Adrenal gland (tissue), 12 donors: ENCODE data around the gene ARHGEF40. TPM values are rescaled to one million over a fixed set of nuclear protein-coding genes. Genes with fewer than 3 reads are reported as not detected.
A peak's percentile ranks its signal among the peaks of the same experiment; 100 is the strongest.

ENCODE experiments used
- DNase-seq, 7 donors: peaks; one replicate each; pipeline ENCODE4 v3.0.0-alpha.2; 2019 to 2020
- H3K27ac ChIP-seq, 5 donors: fragments of 200-600 bp; sonication (generic) in 4 of 5; 1 replicate in 3 of 5; 2 replicates in 2 of 5; pipeline versions ENCODE4 v1.5.1 to v1.8.0; 2016 to 2020; ENCODE audit warnings: mild to moderate bottlenecking in 1 of 5
- H3K27me3 ChIP-seq: fragments of 200-600 bp; 2 replicates; pipeline ENCODE4 v1.8.0; 2021
- H3K36me3 ChIP-seq, 2 donors: fragments of 200-600 bp; replicated peaks in 1 of 2; 1 replicate in 1 of 2; 2 replicates in 1 of 2; pipeline versions ENCODE4 v1.5.1 to v1.8.0; 2018 to 2022
- H3K4me1 ChIP-seq, 2 donors: fragments of 200-600 bp; replicated peaks in 1 of 2; 1 replicate in 1 of 2; 2 replicates in 1 of 2; pipeline versions ENCODE4 v1.5.1 to v1.8.0; 2018 to 2021
- H3K4me3 ChIP-seq, 4 donors: fragments of 200-600 bp; sonication (generic) in 3 of 4; one replicate each; pipeline ENCODE4 v1.5.1; 2016 to 2018
- H3K9me3 ChIP-seq, 3 donors: fragments of 200-600 bp; sonication (generic) in 1 of 3; replicated peaks in 1 of 3; 1 replicate in 2 of 3; 2 replicates in 1 of 3; pipeline versions ENCODE4 v1.5.1 to v1.8.0; 2016 to 2021
- CTCF ChIP-seq, 6 experiments: fragments of 450-650 bp in 4 of 6; fragments of 200-600 bp in 2 of 6; sonication (generic) in 1 of 6; IDR thresholded peaks; 1 replicate in 5 of 6; 2 replicates in 1 of 6; pipeline versions ENCODE4 v1.5.1 to v1.8.0; 2016 to 2021; ENCODE audit warnings: antibody characterized with exemption in 6 of 6, mild to moderate bottlenecking in 2 of 6, moderate library complexity in 1 of 6
- POLR2A ChIP-seq, 2 donors: fragments of 450-650 bp; IDR thresholded peaks; one replicate each; pipeline ENCODE4 v1.6.1; 2017; ENCODE audit warnings: antibody characterized with exemption in 2 of 2, mild to moderate bottlenecking in 2 of 2, moderate library complexity in 1 of 2
- WGBS, 4 donors: extraction: QIAGEN DNeasy Blood & Tissue Kit in 2 of 4; methylation state at CpG; one replicate each; pipeline versions ENCODE4 v1.1.5 to v1.1.7; 2013 to 2017; 5-methylcytosine and 5-hydroxymethylcytosine counted together
- intact Hi-C, 2 donors: fragments of 100-400 bp; cut with DNase I; formaldehyde crosslinking; loops; one replicate each; pipeline versions ENCODE4 v1.14.1 to v1.15.0; 2022 to 2023
- polyA plus RNA-seq, 3 donors: library from polyadenylated mRNA; stranded (reverse); fragments of 200-250 nt in 2 of 3; fragments of 350-450 nt in 1 of 3; fragmentation: Illumina TruSeq in 1 of 3; extraction: RNeasy Lipid Tissue Mini Kit (QIAGEN cat#74804) in 1 of 3; gene quantifications; one replicate each; pipeline ENCODE4 v1.2.3, GENCODE V29; 2013 to 2014
- total RNA-seq, 9 donors: library from RNA; depleted of rRNA in 4 of 9; stranded (reverse); fragments of >200 nt in 4 of 9; fragments of 120-200 nt in 1 of 9; fragmentation: NEBNext Ultra II Directional in 1 of 9; extraction: Animal tissue kit (Norgen Biotek cat#: 25700) in 1 of 9; gene quantifications; one replicate each; pipeline versions ENCODE4 v1.1.0 to v1.2.4, GENCODE V29; 2013 to 2023
- donor health status: healthy with polysubstance abuse.
- donor health status: Bipolar disorder and iron deficiency.
- donor health status: DM: yes; HTN: yes; CAD: no.
- donor health status: DM: no; HTN: no; CAD: no.
- donor health status: DM: no; HTN: no; CAD: no.
- donor health status: DM: yes; HTN: yes; CAD: no.

Gene ARHGEF40
- total and polyA plus RNA-seq, 12 donors, result 48.7 to 258 (median 134) TPM

- H3K36me3 ChIP-seq, result peaks cover 0 to 17% of the 10 kb centered on the region in 2 donors
- peaks cover 25 to 29% of the 10 kb centered on the region in 2 donors for H3K4me1 ChIP-seq
- peak overlapping the region in 2 of 4 donors; percentile 67 to 88 for H3K4me3 ChIP-seq
- DNase-seq, result peak in 2 of 7 donors; percentile 35 to 36
- H3K27ac ChIP-seq, result peak overlapping the region in 4 of 5 donors; percentile 19 to 93 (median 88)
- TF ChIP-seq CTCF (IDR thresholded peaks at IDR 0.05) (no peak), POLR2A (IDR thresholded peaks at IDR 0.05) (no peak)
- no peaks in the 10 kb centered on the region for H3K27me3 ChIP-seq
- H3K9me3 ChIP-seq, result no peaks in the 10 kb centered on the region
- 10 to 20% (median 16%) methylated on average over 21 to 40 of the region's 40 CpGs for WGBS, 4 donors
- intact Hi-C loops, result loop anchor here in 1 of 2 donors (2.0 kb wide), 1 partner anchor 23 kb away; no protein-coding TSS in a partner anchor
These were observed 569 bp upstream of the ARHGEF40 start for GRCh38 chr14:21069388-21070082.

GRCh38 chr14:21070610-21071224 lies 613 bp downstream of the ARHGEF40 start:
- Histone ChIP-seq H3K27me3 (no peaks in the 10 kb centered on the region), H3K9me3 (no peaks in the 10 kb centered on the region), H3K4me1 (peaks cover 25 to 29% of the 10 kb centered on the region in 2 donors), H3K4me3 (peak overlapping the region; percentile 14 to 88 (median 58)), H3K36me3 (peaks cover 0 to 29% of the 10 kb centered on the region in 2 donors), H3K27ac (peak overlapping the region; percentile 43 to 93 (median 85))
- TF ChIP-seq POLR2A (IDR thresholded peaks at IDR 0.05), result no peak
- intact Hi-C loops, result no loop called here
- 0 to 1% (median 1%) methylated on average over 20 to 23 of the region's 23 CpGs for WGBS, 4 donors
- DNase-seq, result peak; percentile 43 to 65 (median 55)

- peak overlapping the region; percentile 49 to 88 (median 62) for H3K4me3 ChIP-seq
- H3K27ac ChIP-seq, result peak overlapping the region; percentile 43 to 93 (median 85)
- H3K9me3 ChIP-seq, result no peaks in the 10 kb centered on the region
- intact Hi-C loops, result no loop called here
- peak in 1 of 6 experiments; percentile 16 for TF ChIP-seq CTCF (IDR thresholded peaks at IDR 0.05)
- TF ChIP-seq POLR2A (IDR thresholded peaks at IDR 0.05), result peak in 1 of 2 donors; percentile 71
- DNase-seq, result peak; percentile 84 to 93 (median 90)
- WGBS, 4 donors, result 0 to 1% (median 0%) methylated on average over 1 to 37 of the region's 37 CpGs
- no peaks in the 10 kb centered on the region for H3K27me3 ChIP-seq
- peaks cover 0 to 36% of the 10 kb centered on the region in 2 donors for H3K36me3 ChIP-seq
- H3K4me1 ChIP-seq, result peaks cover 25 to 29% of the 10 kb centered on the region in 2 donors
These were observed 1.3 kb downstream of the ARHGEF40 start for GRCh38 chr14:21071225-21072030.

GRCh38 chr14:21072031-21072473 lies 1.9 kb downstream of the ARHGEF40 start:
- Histone ChIP-seq H3K9me3 (no peaks in the 10 kb centered on the region), H3K27ac (peak overlapping the region; percentile 43 to 93 (median 85)), H3K4me1 (peaks cover 25 to 29% of the 10 kb centered on the region in 2 donors), H3K4me3 (peak overlapping the region in 3 of 4 donors; percentile 58 to 88 (median 67)), H3K27me3 (no peaks in the 10 kb centered on the region), H3K36me3 (peaks cover 0 to 42% of the 10 kb centered on the region in 2 donors)
- WGBS, 4 donors, result 9 to 17% (median 11%) methylated on average over 4 of the region's 4 CpGs
- peak in 2 of 7 donors; percentile 29 to 44 for DNase-seq
- intact Hi-C loops, result no loop called here
- TF ChIP-seq CTCF (IDR thresholded peaks at IDR 0.05), result peak in 3 of 6 experiments; percentile 11 to 24 (median 12)
- no peak for TF ChIP-seq POLR2A (IDR thresholded peaks at IDR 0.05)
